Astrocyte of the spinal cord (primary cell): ENCODE results near the gene NSG1.

Source experiments
- DNase-seq: peaks from one replicate; pipeline ENCODE4 v3.0.0; 2011; ENCODE audit warnings: low read depth, low spot score
- H3K4me3 ChIP-seq: 2 replicates; pipeline ENCODE4 v1.5.1; 2011; ENCODE audit warnings: low read depth, mild to moderate bottlenecking, low read length, moderate library complexity
- CTCF ChIP-seq: IDR thresholded peaks from 2 replicates; pipeline ENCODE4 v1.5.1; 2012; ENCODE audit warnings: low read depth, mild to moderate bottlenecking, low read length, inconsistent platforms
- in situ Hi-C: cut with HindIII; loops from 2 replicates; pipeline ENCODE4 v1.10.0; 2017; ENCODE audit warnings: low sequenced_read_pairs

NSG1 gene

DNA sequence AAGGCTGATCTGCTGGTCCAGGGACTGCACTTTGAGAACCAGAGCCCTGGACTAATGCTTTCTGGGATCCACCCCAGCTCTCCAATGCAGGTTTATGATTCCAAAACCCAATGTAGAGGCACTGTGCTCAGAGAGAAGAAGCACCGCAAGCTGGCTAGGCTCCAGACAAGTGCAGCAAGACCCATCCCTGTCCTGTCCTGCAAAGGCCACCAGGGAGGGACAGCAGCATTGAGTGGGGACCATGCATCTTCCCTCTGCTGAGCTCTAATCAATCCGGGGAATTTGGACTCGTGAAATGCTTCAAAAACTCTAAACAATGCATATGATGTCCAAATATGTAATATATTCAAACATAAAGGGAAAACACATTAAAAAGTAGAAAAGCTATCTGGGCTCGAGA lies 10.8 kb upstream of the NSG1 start:
- H3K4me3 ChIP-seq, result no peak overlapping the region
- no peak for TF ChIP-seq CTCF
- in situ Hi-C loops, result no loop called here
- DNase-seq, result no peak

DNA sequence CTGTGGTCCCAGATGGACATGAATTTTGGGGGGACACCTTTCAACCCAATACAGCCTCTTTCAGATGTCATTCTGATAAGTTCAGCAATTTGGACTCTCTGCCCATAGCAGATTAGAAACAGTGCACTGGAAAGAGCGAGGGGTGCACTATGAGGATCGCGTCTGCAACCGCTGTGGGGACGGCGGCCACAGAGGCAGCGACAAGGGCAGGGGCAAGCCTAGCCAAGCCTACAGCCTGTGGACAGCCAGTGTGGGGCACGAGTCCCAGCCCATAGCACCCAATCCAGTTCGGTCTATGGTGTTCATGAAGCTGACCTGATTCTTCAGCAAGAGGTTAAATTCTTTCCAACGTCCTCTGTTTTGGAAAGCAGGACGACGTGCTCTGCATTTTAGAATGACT lies 9.7 kb upstream of the NSG1 start:
- no peak for DNase-seq
- in situ Hi-C loops, result no loop called here
- TF ChIP-seq CTCF, result no peak

GRCh38 chr4:4377732-4378460 lies 9.0 kb upstream of the NSG1 start:
- no peak for TF ChIP-seq CTCF
- H3K4me3 ChIP-seq, result no peak overlapping the region
- no peak for DNase-seq
- in situ Hi-C loops, result no loop called here

More for the DNA sequence above, 9.7 kb upstream of the NSG1 start:
- no peak overlapping the region for H3K4me3 ChIP-seq

DNA sequence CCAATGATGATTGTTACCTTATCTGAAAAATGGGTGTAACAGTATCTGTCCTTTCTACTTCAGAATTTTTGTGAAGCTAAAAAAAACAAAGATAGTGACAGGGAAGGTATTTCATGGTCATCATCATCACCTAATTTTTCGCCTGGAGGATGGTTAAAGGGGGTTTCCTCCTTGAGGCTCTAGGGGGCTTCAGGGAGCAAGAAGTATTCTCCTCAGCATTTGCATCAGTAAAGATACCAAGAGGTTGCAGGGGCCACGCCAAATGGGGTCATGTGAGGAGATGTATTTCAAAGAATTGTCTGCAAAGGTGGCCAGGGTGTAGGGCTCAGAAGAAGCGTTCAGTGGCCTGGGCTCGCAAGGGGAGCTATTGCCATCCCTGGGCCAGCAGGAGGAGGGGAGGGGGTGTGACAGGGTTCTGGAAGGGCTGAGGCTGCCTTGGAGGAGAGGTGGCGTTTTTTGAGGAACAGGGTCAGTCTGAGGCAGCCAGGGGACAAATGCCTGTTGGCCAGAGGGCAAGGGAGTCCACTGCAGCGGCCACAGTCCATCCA lies 7.3 kb upstream of the NSG1 start:
- in situ Hi-C loops, result no loop called here
- H3K4me3 ChIP-seq, result no peak overlapping the region
- TF ChIP-seq CTCF, result no peak
- no peak for DNase-seq

- in situ Hi-C loops, result no loop called here
- DNase-seq, result no peak
- no peak for TF ChIP-seq CTCF
- H3K4me3 ChIP-seq, result no peak overlapping the region
Observed at GRCh38 chr4:4383085-4383484, 3.8 kb upstream of the NSG1 start.

- TF ChIP-seq CTCF, result peak; percentile 37
- H3K4me3 ChIP-seq, result no peak overlapping the region
- in situ Hi-C loops, result no loop called here
- no peak for DNase-seq
Observed at GRCh38 chr4:4384837-4385236, 2.1 kb upstream of the NSG1 start.
